DND-41 (cell line): ENCODE results near the gene BAX.

Experiments used
- ATAC-seq: fragments of 200-7000 bp; cut with Tn5 transposase; 3 replicates; pipeline ENCODE4 v1.9.1; 2021; ENCODE audit warnings: low read depth; ENCODE audit not compliant: insufficient read depth
- DNase-seq: peaks from one replicate; pipeline ENCODE4 v3.0.0-alpha.2; 2020
- H2AFZ ChIP-seq: 2 replicates; pipeline ENCODE4 v1.6.0; 2012; ENCODE audit warnings: low read depth, low read length
- H3K27ac ChIP-seq: 2 replicates; pipeline ENCODE4 v1.5.1; 2012; ENCODE audit warnings: low read length, inconsistent platforms
- H3K27me3 ChIP-seq: fragments of 200-600 bp; sonication (generic); 2 replicates; pipeline ENCODE4 v1.6.0; 2012; ENCODE audit warnings: low read length, mild to moderate bottlenecking, inconsistent platforms; ENCODE audit not compliant: insufficient read depth, poor library complexity
- H3K36me3 ChIP-seq: 2 replicates; pipeline ENCODE4 v1.5.1; 2012; ENCODE audit warnings: low read length, inconsistent platforms; ENCODE audit not compliant: insufficient read depth
- H3K4me1 ChIP-seq: 2 replicates; pipeline ENCODE4 v1.5.1; 2012; ENCODE audit warnings: mild to moderate bottlenecking, low read length; ENCODE audit not compliant: insufficient read depth
- H3K4me2 ChIP-seq: 2 replicates; pipeline ENCODE4 v1.6.0; 2012; ENCODE audit warnings: mild to moderate bottlenecking, moderate library complexity, low read length, inconsistent platforms; ENCODE audit not compliant: insufficient read depth
- H3K4me3 ChIP-seq, 2 experiments: fragments of 200-600 bp in 1 of 2; shearing (Covaris generic) in 1 of 2; 2 replicates each; pipeline ENCODE4 v1.5.1; 2012 to 2016; ENCODE audit warnings: inconsistent platforms in 2 of 2, low read length in 2 of 2, mild to moderate bottlenecking in 2 of 2, low read depth in 1 of 2, moderate library complexity in 1 of 2
- H3K79me2 ChIP-seq: 2 replicates; pipeline ENCODE4 v1.6.0; 2012; ENCODE audit warnings: low read length, inconsistent platforms; ENCODE audit not compliant: insufficient read depth
- H3K9ac ChIP-seq: 2 replicates; pipeline ENCODE4 v1.6.0; 2012; ENCODE audit warnings: low read depth, mild to moderate bottlenecking, inconsistent platforms, low read length, moderate library complexity
- H3K9me3 ChIP-seq: 2 replicates; pipeline ENCODE4 v1.5.1; 2012; ENCODE audit warnings: low read length, moderate library complexity, mild to moderate bottlenecking, inconsistent platforms; ENCODE audit not compliant: insufficient read depth, severe bottlenecking
- H4K20me1 ChIP-seq: 2 replicates; pipeline ENCODE4 v1.6.0; 2012; ENCODE audit warnings: low read length; ENCODE audit not compliant: insufficient read depth
- CTCF ChIP-seq: IDR thresholded peaks from 2 replicates; pipeline ENCODE4 v1.5.1; 2012; ENCODE audit warnings: borderline replicate concordance, low read length, moderate library complexity, mild to moderate bottlenecking; ENCODE audit not compliant: poor library complexity, severe bottlenecking; ENCODE audit errors: extremely low read depth
- EZH2 ChIP-seq: IDR thresholded peaks from 3 replicates; pipeline ENCODE4 v1.6.1; 2012; ENCODE audit warnings: borderline replicate concordance, low read depth, mild to moderate bottlenecking, moderate library complexity, low read length, inconsistent platforms; ENCODE audit not compliant: severe bottlenecking

The BAX gene

GRCh38 chr19:48968179-48968661 lies 13.5 kb downstream of the BAX start:
- Histone ChIP-seq H4K20me1 (peaks cover 14% of the 10 kb centered on the region), H3K4me3 (no peak overlapping the region), H3K9me3 (no peaks in the 10 kb centered on the region), H3K79me2 (peaks cover 22% of the 10 kb centered on the region), H3K9ac (no peak overlapping the region), H3K36me3 (peaks cover 60% of the 10 kb centered on the region), H3K4me2 (no peak overlapping the region), H3K27ac (no peak overlapping the region), H2AFZ (no peak overlapping the region), H3K4me1 (peaks cover 41% of the 10 kb centered on the region), H3K27me3 (no peaks in the 10 kb centered on the region)
- TF ChIP-seq CTCF (no peak), EZH2 (no peak)
- DNase-seq (no peak), ATAC-seq (no peak)

DNA sequence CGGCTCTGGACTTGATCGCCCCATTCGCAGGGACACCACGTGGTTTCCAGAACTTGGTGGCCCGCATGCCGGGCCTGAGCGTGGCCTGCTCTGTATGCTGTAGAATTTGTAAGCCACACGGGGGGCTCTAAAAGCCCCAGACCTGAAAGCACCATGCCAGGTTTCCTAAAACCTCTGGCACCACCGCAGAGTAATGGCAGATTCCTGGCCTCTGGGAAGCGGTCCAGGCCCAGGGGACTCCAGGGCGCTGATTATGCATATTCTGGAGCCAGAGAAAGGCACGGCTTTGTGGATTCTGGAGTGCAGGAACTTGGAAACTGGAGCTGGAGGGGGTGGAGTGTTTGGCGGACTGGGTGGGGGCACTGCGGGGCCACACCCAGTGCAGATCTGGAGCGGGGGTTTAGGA lies 14.1 kb downstream of the BAX start:
- peaks cover 63% of the 10 kb centered on the region for H3K36me3 ChIP-seq
- ATAC-seq (no peak), DNase-seq (no peak)
- peaks cover 35% of the 10 kb centered on the region for H3K4me1 ChIP-seq
- no peak overlapping the region for H3K9ac ChIP-seq
- peaks cover 22% of the 10 kb centered on the region for H3K79me2 ChIP-seq
- no peaks in the 10 kb centered on the region for H3K9me3 ChIP-seq
- no peak overlapping the region for H3K27ac ChIP-seq
- H3K4me2 ChIP-seq, result no peak overlapping the region
- peaks cover 14% of the 10 kb centered on the region for H4K20me1 ChIP-seq
- TF ChIP-seq CTCF, result no peak
- TF ChIP-seq EZH2, result no peak
- no peaks in the 10 kb centered on the region for H3K27me3 ChIP-seq
- H3K4me3 ChIP-seq, result no peak overlapping the region
- no peak overlapping the region for H2AFZ ChIP-seq

- Histone ChIP-seq H3K9me3 (no peaks in the 10 kb centered on the region), H3K36me3 (peaks cover 69% of the 10 kb centered on the region), H3K4me1 (peaks cover 28% of the 10 kb centered on the region), H3K27ac (peak overlapping the region; percentile 51; the same call in 1 of the 2 replicates), H3K4me3 (no peak overlapping the region), H3K27me3 (no peaks in the 10 kb centered on the region), H3K9ac (no peak overlapping the region), H3K4me2 (no peak overlapping the region), H2AFZ (no peak overlapping the region), H3K79me2 (peaks cover 20% of the 10 kb centered on the region), H4K20me1 (peaks cover 14% of the 10 kb centered on the region)
- TF ChIP-seq EZH2 (no peak), CTCF (no peak)
- peak; percentile 67 for ATAC-seq
- DNase-seq, result peak; percentile 84
Observed at GRCh38 chr19:48969276-48970138, 14.8 kb downstream of the BAX start.
